ENCODE results near the gene GRIA1.

Gene GRIA1

DNA sequence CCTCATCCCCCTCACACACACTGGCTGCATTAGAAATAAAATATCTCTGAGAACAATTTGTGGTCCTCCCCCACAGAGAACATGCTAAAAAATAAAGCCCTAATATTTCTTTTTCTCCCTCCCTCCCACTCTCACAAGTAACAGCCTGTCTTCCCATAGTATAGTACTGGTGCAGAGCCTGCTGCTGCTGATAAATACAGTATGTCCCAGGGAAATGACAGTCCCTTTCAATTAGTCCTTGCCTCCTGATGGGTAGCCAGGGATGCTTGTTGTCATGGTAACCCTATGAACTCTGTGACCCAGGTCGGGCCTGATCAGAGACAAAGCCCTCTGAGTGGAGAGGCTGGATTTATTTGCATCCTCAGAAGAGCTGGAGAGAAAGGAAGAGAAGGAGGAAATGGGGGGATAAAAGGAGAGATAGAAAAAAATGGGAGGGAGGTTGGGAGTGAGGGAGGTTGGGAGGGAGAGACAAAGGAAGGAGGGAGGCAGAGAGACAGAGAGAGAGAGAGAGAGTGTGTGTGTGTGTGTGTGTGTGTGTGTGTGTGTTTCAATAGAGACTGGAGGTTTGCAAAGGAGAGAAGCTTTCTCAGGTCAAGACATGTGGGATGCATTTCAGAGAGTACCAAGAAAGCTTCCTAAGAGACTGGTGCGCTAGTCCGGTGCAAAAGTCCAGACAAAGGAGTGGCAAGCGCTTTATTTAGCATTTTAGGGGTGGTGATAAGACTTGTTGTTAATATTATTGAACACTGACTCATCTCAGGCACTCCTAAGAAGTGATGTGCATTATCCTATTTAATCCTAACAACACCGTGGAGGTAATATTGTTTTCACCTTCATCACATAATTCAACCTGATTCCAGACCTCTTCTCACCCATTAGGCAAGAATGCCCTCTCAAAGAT, 287.5 kb downstream of the GRIA1 start:
- no peaks in the 10 kb centered on the region for H3K4me1 ChIP-seq
- no peak for TF ChIP-seq Cebpa-rat (IDR thresholded peaks at IDR 0.05)
- no peaks in the 10 kb centered on the region for H3K9me3 ChIP-seq (replicated peaks in 1 of 11)
- H3K27ac ChIP-seq, result no peak overlapping the region
- H4K20me1 ChIP-seq, result no peaks in the 10 kb centered on the region
- no peak overlapping the region for H3K4me3 ChIP-seq
- no peak overlapping the region for H3K4me2 ChIP-seq
- H3K9ac ChIP-seq, result no peak overlapping the region
- H3K36me3 ChIP-seq, result no peaks in the 10 kb centered on the region
- no peaks in the 10 kb centered on the region for H3K27me3 ChIP-seq

- no peak overlapping the region for H3K9ac ChIP-seq
- H4K20me1 ChIP-seq, result no peaks in the 10 kb centered on the region; a peak in 1 of 22 replicates
- no peaks in the 10 kb centered on the region for H3K27me3 ChIP-seq
- H3K4me3 ChIP-seq, result no peak overlapping the region
- no peaks in the 10 kb centered on the region for H3K9me3 ChIP-seq (replicated peaks in 1 of 11)
- no peaks in the 10 kb centered on the region for H3K4me1 ChIP-seq
- H3K4me2 ChIP-seq, result no peak overlapping the region
- no peaks in the 10 kb centered on the region for H3K36me3 ChIP-seq
- TF ChIP-seq Cebpa-rat (IDR thresholded peaks at IDR 0.05), result no peak
- no peak overlapping the region for H3K27ac ChIP-seq
Observed at GRCh38 chr5:153779836-153780235, 289.4 kb downstream of the GRIA1 start.

- H3K27me3 ChIP-seq, result no peaks in the 10 kb centered on the region
- no peaks in the 10 kb centered on the region for H3K9me3 ChIP-seq (replicated peaks in 1 of 11)
- H3K4me1 ChIP-seq, result no peaks in the 10 kb centered on the region
- H3K4me2 ChIP-seq, result no peak overlapping the region
- H4K20me1 ChIP-seq, result no peaks in the 10 kb centered on the region; a peak in 1 of 22 replicates
- H3K27ac ChIP-seq, result no peak overlapping the region
- H3K9ac ChIP-seq, result no peak overlapping the region
- no peak for TF ChIP-seq Cebpa-rat (IDR thresholded peaks at IDR 0.05)
- H3K36me3 ChIP-seq, result no peaks in the 10 kb centered on the region
- H3K4me3 ChIP-seq, result no peak overlapping the region
Observed at GRCh38 chr5:153780876-153781705, 290.6 kb downstream of the GRIA1 start.

GRCh38 chr5:153782589-153783361, 292.3 kb downstream of the GRIA1 start:
- H3K9ac ChIP-seq, result no peak overlapping the region
- H3K4me2 ChIP-seq, result no peak overlapping the region
- H4K20me1 ChIP-seq, result no peaks in the 10 kb centered on the region; a peak in 1 of 22 replicates
- H3K27ac ChIP-seq, result no peak overlapping the region
- no peak overlapping the region for H3K4me3 ChIP-seq
- H3K9me3 ChIP-seq (replicated peaks in 1 of 11), result no peaks in the 10 kb centered on the region
- H3K36me3 ChIP-seq, result no peaks in the 10 kb centered on the region
- H3K27me3 ChIP-seq, result no peaks in the 10 kb centered on the region; a peak in 1 of 22 replicates
- TF ChIP-seq Cebpa-rat (IDR thresholded peaks at IDR 0.05), result no peak
- H3K4me1 ChIP-seq, result no peaks in the 10 kb centered on the region

DNA sequence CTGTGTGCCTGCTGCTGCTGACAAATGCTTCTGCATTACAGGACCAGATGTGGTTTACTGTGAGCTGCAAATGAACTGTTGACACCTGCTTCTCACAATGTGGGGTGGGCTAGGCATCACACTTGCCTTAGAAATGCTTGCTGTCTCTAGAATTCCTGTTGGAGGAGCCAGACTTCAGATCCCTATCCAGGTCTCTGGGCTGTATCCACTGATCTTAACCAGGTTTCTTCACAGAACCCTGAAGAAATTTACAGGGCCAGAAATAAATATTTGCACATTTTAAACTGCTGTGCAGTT, 292.8 kb downstream of the GRIA1 start:
- no peaks in the 10 kb centered on the region for H3K4me1 ChIP-seq
- H3K9me3 ChIP-seq (replicated peaks in 1 of 11), result no peaks in the 10 kb centered on the region
- no peaks in the 10 kb centered on the region; a peak in 1 of 22 replicates for H4K20me1 ChIP-seq
- TF ChIP-seq Cebpa-rat (IDR thresholded peaks at IDR 0.05), result no peak
- no peak overlapping the region for H3K4me2 ChIP-seq
- no peaks in the 10 kb centered on the region for H3K36me3 ChIP-seq
- no peak overlapping the region for H3K9ac ChIP-seq
- H3K27ac ChIP-seq, result no peak overlapping the region
- no peak overlapping the region for H3K4me3 ChIP-seq
- H3K27me3 ChIP-seq, result no peaks in the 10 kb centered on the region; a peak in 1 of 22 replicates

DNA sequence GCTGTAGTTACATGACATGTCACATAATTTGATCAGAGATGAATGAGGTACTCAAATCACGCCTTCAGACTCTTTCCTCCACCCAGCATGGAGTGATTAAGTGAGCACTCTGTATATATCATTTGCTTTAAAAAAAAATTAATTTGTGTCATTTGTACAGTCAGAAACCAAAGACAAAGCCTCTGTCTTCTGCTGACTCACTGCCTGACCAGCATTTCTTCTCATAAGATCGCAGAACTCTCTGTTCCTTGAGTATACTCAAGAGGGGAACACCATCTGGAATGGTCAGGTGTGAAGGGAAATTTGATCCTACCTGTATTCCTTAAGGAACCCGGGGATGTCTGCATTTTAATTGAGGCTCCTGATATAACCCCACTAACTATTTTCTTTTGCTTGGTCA, 293.8 kb downstream of the GRIA1 start:
- no peaks in the 10 kb centered on the region; a peak in 1 of 22 replicates for H3K27me3 ChIP-seq
- H4K20me1 ChIP-seq, result no peaks in the 10 kb centered on the region; a peak in 1 of 22 replicates
- no peaks in the 10 kb centered on the region for H3K9me3 ChIP-seq (replicated peaks in 1 of 11)
- no peak overlapping the region for H3K27ac ChIP-seq
- no peaks in the 10 kb centered on the region for H3K4me1 ChIP-seq
- no peak overlapping the region for H3K9ac ChIP-seq
- no peak overlapping the region for H3K4me3 ChIP-seq
- TF ChIP-seq Cebpa-rat (IDR thresholded peaks at IDR 0.05), result no peak
- no peak overlapping the region for H3K4me2 ChIP-seq
- no peaks in the 10 kb centered on the region for H3K36me3 ChIP-seq

- Histone ChIP-seq H3K27ac (no peak overlapping the region), H3K4me3 (no peak overlapping the region), H4K20me1 (no peaks in the 10 kb centered on the region), H3K4me2 (no peak overlapping the region), H3K4me1 (peaks cover 0 to 17% (median 0%) of the 10 kb centered on the region in 10 experiments; a peak in 3 of 20 replicates), H3K9ac (no peak overlapping the region), H3K27me3 (no peaks in the 10 kb centered on the region; a peak in 1 of 22 replicates), H3K36me3 (no peaks in the 10 kb centered on the region), H3K9me3 (replicated peaks in 1 of 11) (no peaks in the 10 kb centered on the region)
- no peak for TF ChIP-seq Cebpa-rat (IDR thresholded peaks at IDR 0.05)
Observed at GRCh38 chr5:153791339-153791738, 300.9 kb downstream of the GRIA1 start.

GRCh38 chr5:153792305-153792704, 301.8 kb downstream of the GRIA1 start:
- no peak overlapping the region for H3K27ac ChIP-seq
- H3K9me3 ChIP-seq (replicated peaks in 1 of 11), result no peaks in the 10 kb centered on the region
- peak overlapping the region in 2 of 11 experiments; percentile 36 to 60; a peak in 4 of 22 replicates for H3K4me2 ChIP-seq
- no peak overlapping the region for H3K4me3 ChIP-seq
- H3K4me1 ChIP-seq, result peaks cover 0 to 17% (median 0%) of the 10 kb centered on the region in 10 experiments; a peak in 3 of 20 replicates
- H4K20me1 ChIP-seq, result no peaks in the 10 kb centered on the region
- TF ChIP-seq Cebpa-rat (IDR thresholded peaks at IDR 0.05), result no peak
- H3K27me3 ChIP-seq, result no peaks in the 10 kb centered on the region; a peak in 1 of 22 replicates
- H3K9ac ChIP-seq, result no peak overlapping the region
- no peaks in the 10 kb centered on the region for H3K36me3 ChIP-seq

DNA sequence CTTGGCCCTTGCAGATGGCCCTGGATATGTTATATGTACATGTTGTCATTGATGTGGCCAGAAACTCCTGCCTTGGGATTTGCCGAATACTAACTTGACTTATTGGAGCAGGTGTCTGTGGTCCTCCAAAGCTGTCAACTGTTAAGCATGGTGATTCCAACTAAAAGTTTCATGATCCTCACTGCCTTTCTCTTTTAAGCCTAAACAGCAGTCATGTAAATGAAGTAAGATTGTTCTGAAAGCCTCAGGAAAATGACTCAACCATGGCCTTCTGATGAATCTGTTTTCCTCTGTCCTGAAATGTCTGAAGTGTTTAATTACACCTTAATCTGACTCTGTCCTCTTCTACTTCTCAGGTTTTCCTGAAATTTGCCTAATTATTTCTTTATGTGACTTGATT, 303.2 kb downstream of the GRIA1 start:
- H3K9me3 ChIP-seq (replicated peaks in 1 of 11), result no peaks in the 10 kb centered on the region
- H3K4me1 ChIP-seq, result peaks cover 0 to 17% (median 0%) of the 10 kb centered on the region in 10 experiments; a peak in 3 of 20 replicates
- H3K4me3 ChIP-seq, result no peak overlapping the region
- TF ChIP-seq Cebpa-rat (IDR thresholded peaks at IDR 0.05), result no peak
- no peaks in the 10 kb centered on the region for H3K27me3 ChIP-seq
- peak overlapping the region in 1 of 11 experiments; percentile 35; a peak in 1 of 22 replicates for H3K4me2 ChIP-seq
- no peak overlapping the region for H3K9ac ChIP-seq
- H3K27ac ChIP-seq, result no peak overlapping the region
- H3K36me3 ChIP-seq, result no peaks in the 10 kb centered on the region
- H4K20me1 ChIP-seq, result no peaks in the 10 kb centered on the region; a peak in 1 of 22 replicates

All from BLaER1 treated with 17β-estradiol and CSF1 and Interleukin-3, amounts not matched to agents 10 nM and 100 nM (cell line).